ENCODE data around the gene KIF22.

The KIF22 gene

GRCh38 chr16:29814592-29814991 is 24.0 kb downstream of the KIF22 start:
- H3K9me3 ChIP-seq: no peaks in the 10 kb centered on the region
- peaks cover 38% of the 10 kb centered on the region for H3K27me3 ChIP-seq
- H3K4me1 ChIP-seq (ENCODE audit: control insufficient read depth in 1 of 2, insufficient read depth in 1 of 2, low read depth in 1 of 2, low read length in 1 of 2): peaks cover 64 to 76% of the 10 kb centered on the region in 2 experiments
- H3K36me3 ChIP-seq: peaks cover 8% of the 10 kb centered on the region
- no peak for TF ChIP-seq CTCF (IDR thresholded peaks at IDR 0.05)
- H3K4me3 ChIP-seq (ENCODE audit: low read depth in 1 of 2, low read length in 1 of 2): no peak overlapping the region
- no peak overlapping the region for H3K27ac ChIP-seq

- peak overlapping the region; percentile 10 for H3K27ac ChIP-seq
- peaks cover 69 to 80% of the 10 kb centered on the region in 2 experiments for H3K4me1 ChIP-seq (ENCODE audit: control insufficient read depth in 1 of 2, insufficient read depth in 1 of 2, low read depth in 1 of 2, low read length in 1 of 2)
- TF ChIP-seq CTCF (IDR thresholded peaks at IDR 0.05): no peak
- H3K27me3 ChIP-seq: peaks cover 38% of the 10 kb centered on the region
- H3K36me3 ChIP-seq: peaks cover 2% of the 10 kb centered on the region
- peak overlapping the region; percentile 88 to 95 for H3K4me3 ChIP-seq (ENCODE audit: low read depth in 1 of 2, low read length in 1 of 2)
- no peaks in the 10 kb centered on the region for H3K9me3 ChIP-seq
These were observed 24.6 kb downstream of the KIF22 start for GRCh38 chr16:29815032-29815721.

- H3K27ac ChIP-seq: peak within 1 kb of the TSS; percentile 89
- H3K36me3 ChIP-seq: no peaks in the 10 kb centered on the region
- peaks cover 62 to 80% of the 10 kb centered on the region in 2 experiments for H3K4me1 ChIP-seq (ENCODE audit: control insufficient read depth in 1 of 2, insufficient read depth in 1 of 2, low read depth in 1 of 2, low read length in 1 of 2)
- H3K4me3 ChIP-seq (ENCODE audit: low read depth in 1 of 2, low read length in 1 of 2): peak within 1 kb of the TSS; percentile 88 to 95
- peaks cover 38% of the 10 kb centered on the region for H3K27me3 ChIP-seq
- H3K9me3 ChIP-seq: no peaks in the 10 kb centered on the region
- peak; percentile 95 for TF ChIP-seq CTCF (IDR thresholded peaks at IDR 0.05)
These were observed 25.5 kb downstream of the KIF22 start, which contains the start of gene PAGR1 for GRCh38 chr16:29815793-29816693. PAGR1 (plus strand) TSS chr16:29816152; CDS start chr16:29816526, 374 bp downstream.

- Histone ChIP-seq H3K36me3 (no peaks in the 10 kb centered on the region), H3K4me1 (ENCODE audit: control insufficient read depth in 1 of 2, insufficient read depth in 1 of 2, low read depth in 1 of 2, low read length in 1 of 2) (peaks cover 62 to 82% of the 10 kb centered on the region in 2 experiments), H3K4me3 (ENCODE audit: low read depth in 1 of 2, low read length in 1 of 2) (peak overlapping the region; percentile 88 to 95), H3K9me3 (no peaks in the 10 kb centered on the region), H3K27me3 (peaks cover 30% of the 10 kb centered on the region), H3K27ac (peak overlapping the region; percentile 89)
- no peak for TF ChIP-seq CTCF (IDR thresholded peaks at IDR 0.05)
These were observed 26.3 kb downstream of the KIF22 start for GRCh38 chr16:29816694-29817441.

GRCh38 chr16:29818082-29818481 is 27.5 kb downstream of the KIF22 start:
- H3K4me1 ChIP-seq (ENCODE audit: control insufficient read depth in 1 of 2, insufficient read depth in 1 of 2, low read depth in 1 of 2, low read length in 1 of 2): peaks cover 66 to 86% of the 10 kb centered on the region in 2 experiments
- H3K27me3 ChIP-seq: peaks cover 17% of the 10 kb centered on the region
- no peaks in the 10 kb centered on the region for H3K9me3 ChIP-seq
- H3K4me3 ChIP-seq (ENCODE audit: low read depth in 1 of 2, low read length in 1 of 2): no peak overlapping the region
- peak overlapping the region; percentile 89 for H3K27ac ChIP-seq
- no peak for TF ChIP-seq CTCF (IDR thresholded peaks at IDR 0.05)
- H3K36me3 ChIP-seq: no peaks in the 10 kb centered on the region

Measured in neutrophil (primary cell).